ENCODE results near the gene CEP112.
"Not testable (repeated sequence)": the region's sequence is repeated elsewhere in the genome, so short reads cannot be mapped to it uniquely, and the experiment has no call there.

Gene CEP112

GRCh38 chr17:65886315-65887245 is 305.4 kb downstream of the CEP112 start:
- no peak for DNase-seq

GRCh38 chr17:65885541-65886312 is 306.2 kb downstream of the CEP112 start:
- DNase-seq: no peak

GRCh38 chr17:65876985-65877384 is 314.9 kb downstream of the CEP112 start:
- DNase-seq: no peak

GRCh38 chr17:65868881-65869280 is 323.1 kb downstream of the CEP112 start:
- no peak for DNase-seq

- DNase-seq: no peak
Observed at GRCh38 chr17:65867014-65867413, 324.9 kb downstream of the CEP112 start.

- DNase-seq: no peak
Observed at GRCh38 chr17:65865715-65866425, 326.1 kb downstream of the CEP112 start.

- no peak for DNase-seq
Observed at GRCh38 chr17:65864394-65864793, 327.5 kb downstream of the CEP112 start.

GRCh38 chr17:65857718-65858117 is 334.2 kb downstream of the CEP112 start:
- no peak for DNase-seq

GRCh38 chr17:65856865-65857264 is 335.1 kb downstream of the CEP112 start:
- no peak for DNase-seq

GRCh38 chr17:65855675-65856074 is 336.3 kb downstream of the CEP112 start:
- DNase-seq: no peak

- no peak for DNase-seq
Observed at GRCh38 chr17:65855245-65855644, 336.7 kb downstream of the CEP112 start.

- no peak for DNase-seq
Observed at GRCh38 chr17:65853816-65854215, 338.1 kb downstream of the CEP112 start.

GRCh38 chr17:65852911-65853310 is 339.0 kb downstream of the CEP112 start:
- no peak for DNase-seq

- no peak for DNase-seq
Observed at GRCh38 chr17:65851965-65852736, 339.8 kb downstream of the CEP112 start.

GRCh38 chr17:65850486-65850885 is 341.4 kb downstream of the CEP112 start:
- no peak for DNase-seq

GRCh38 chr17:65848751-65849150 is 343.2 kb downstream of the CEP112 start:
- no peak for DNase-seq

- no peak for DNase-seq
Observed at GRCh38 chr17:65841089-65841488, 350.8 kb downstream of the CEP112 start.

GRCh38 chr17:65837232-65837631 is 354.7 kb downstream of the CEP112 start:
- not testable (repeated sequence) for DNase-seq

GRCh38 chr17:65833214-65833613 is 358.7 kb downstream of the CEP112 start:
- no peak for DNase-seq

GRCh38 chr17:65830356-65830755 is 361.6 kb downstream of the CEP112 start:
- no peak for DNase-seq

- not testable (repeated sequence) for DNase-seq
Observed at GRCh38 chr17:65826577-65826976, 365.4 kb downstream of the CEP112 start.

GRCh38 chr17:65824901-65825300 is 367.0 kb downstream of the CEP112 start:
- no peak for DNase-seq
